Central memory CD8-positive, alpha-beta T cell (primary cell): ENCODE results near the gene ITCH.
A peak's percentile ranks its signal among the peaks of the same experiment; 100 is the strongest.
"Not testable (repeated sequence)": the region's sequence is repeated elsewhere in the genome, so short reads cannot be mapped to it uniquely, and the experiment has no call there.

Experiments
- ATAC-seq: fragments of 150-1000 bp; cut with Tn5 transposase; replicated peaks from 2 replicates; pipeline ENCODE4 v1.10.0; 2022; ENCODE audit warnings: mild to moderate bottlenecking, moderate FRiP score, moderate number of reproducible peaks; ENCODE audit not compliant: poor library complexity, severe bottlenecking; ENCODE audit errors: extremely low read depth
- DNase-seq, 2 donors: peaks; one replicate each; pipeline ENCODE4 v3.0.0; 2021; ENCODE audit warnings: low spot score in 2 of 2
- H3K27ac Mint-ChIP-seq: one replicate; pipeline ENCODE4 v1.8.0; 2022; ENCODE audit warnings: low read depth, mild to moderate bottlenecking, moderate library complexity, mixed read lengths
- H3K27me3 Mint-ChIP-seq: one replicate; pipeline ENCODE4 v1.8.0; 2022; ENCODE audit warnings: mixed read lengths
- H3K36me3 Mint-ChIP-seq: one replicate; pipeline ENCODE4 v1.8.0; 2022; ENCODE audit warnings: mild to moderate bottlenecking, moderate library complexity, mixed read lengths; ENCODE audit not compliant: insufficient read depth
- H3K4me1 Mint-ChIP-seq: one replicate; pipeline ENCODE4 v1.8.0; 2022; ENCODE audit warnings: mixed read lengths
- H3K4me3 Mint-ChIP-seq: one replicate; pipeline ENCODE4 v1.8.0; 2022; ENCODE audit warnings: mild to moderate bottlenecking, moderate library complexity, mixed read lengths
- H3K9me3 Mint-ChIP-seq: one replicate; pipeline ENCODE4 v1.8.0; 2022; ENCODE audit warnings: mixed read lengths

The ITCH gene

GRCh38 chr20:34468951-34469350 is 105.9 kb downstream of the ITCH start:
- Mint-ChIP-seq H3K4me3 (no peak overlapping the region), H3K36me3 (peaks cover 65% of the 10 kb centered on the region), H3K9me3 (no peaks in the 10 kb centered on the region), H3K27ac (peak overlapping the region; percentile 59), H3K27me3 (no peaks in the 10 kb centered on the region), H3K4me1 (peaks cover 19% of the 10 kb centered on the region)
- no peak for ATAC-seq
- DNase-seq: no peak

- no peak overlapping the region for H3K27ac Mint-ChIP-seq
- H3K36me3 Mint-ChIP-seq: peaks cover 53% of the 10 kb centered on the region
- no peaks in the 10 kb centered on the region for H3K27me3 Mint-ChIP-seq
- DNase-seq: no peak
- H3K9me3 Mint-ChIP-seq: no peaks in the 10 kb centered on the region
- no peak for ATAC-seq
- H3K4me3 Mint-ChIP-seq: no peak overlapping the region
- H3K4me1 Mint-ChIP-seq: peaks cover 8% of the 10 kb centered on the region
Measured at GRCh38 chr20:34472246-34472925, 109.3 kb downstream of the ITCH start.

DNA sequence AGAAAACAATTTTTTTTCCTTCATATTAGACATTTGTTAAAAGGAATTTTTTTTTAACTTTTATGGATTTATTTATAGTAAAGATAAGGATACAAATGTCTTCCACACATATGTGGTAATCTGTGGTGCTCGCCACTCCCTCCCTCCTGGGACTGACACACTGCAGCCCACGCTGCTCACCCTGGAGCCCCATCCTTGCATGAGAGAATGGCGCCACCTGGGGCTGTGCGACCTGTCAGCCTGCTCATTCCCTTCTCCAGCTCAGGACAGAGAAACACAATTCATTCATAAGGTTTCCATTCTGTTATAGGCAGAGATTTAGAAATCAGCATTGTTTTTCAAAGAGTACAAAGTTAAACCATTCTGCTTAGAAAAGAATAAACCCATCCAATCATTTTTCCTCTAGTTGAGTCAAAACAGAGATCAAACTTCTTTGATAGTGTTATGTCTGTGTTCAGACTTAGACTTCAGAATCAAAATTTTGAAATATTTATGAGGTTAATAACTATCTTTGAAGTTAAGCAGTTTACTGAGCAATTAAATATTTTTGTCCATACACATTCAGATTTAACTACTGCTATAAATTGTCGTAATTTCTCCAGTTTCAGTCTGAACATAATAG is 110.3 kb downstream of the ITCH start:
- no peak overlapping the region for H3K4me3 Mint-ChIP-seq
- peaks cover 48% of the 10 kb centered on the region for H3K36me3 Mint-ChIP-seq
- no peaks in the 10 kb centered on the region for H3K27me3 Mint-ChIP-seq
- no peaks in the 10 kb centered on the region for H3K9me3 Mint-ChIP-seq
- no peak for ATAC-seq
- DNase-seq: no peak
- peaks cover 8% of the 10 kb centered on the region for H3K4me1 Mint-ChIP-seq
- no peak overlapping the region for H3K27ac Mint-ChIP-seq

- Mint-ChIP-seq H3K9me3 (no peaks in the 10 kb centered on the region), H3K27me3 (no peaks in the 10 kb centered on the region), H3K4me1 (peaks cover 8% of the 10 kb centered on the region), H3K27ac (peak overlapping the region; percentile 12), H3K36me3 (peaks cover 51% of the 10 kb centered on the region), H3K4me3 (no peak overlapping the region)
- ATAC-seq (peak; percentile 40), DNase-seq (no peak)
Measured at GRCh38 chr20:34475979-34476736, 113.1 kb downstream of the ITCH start.

DNA sequence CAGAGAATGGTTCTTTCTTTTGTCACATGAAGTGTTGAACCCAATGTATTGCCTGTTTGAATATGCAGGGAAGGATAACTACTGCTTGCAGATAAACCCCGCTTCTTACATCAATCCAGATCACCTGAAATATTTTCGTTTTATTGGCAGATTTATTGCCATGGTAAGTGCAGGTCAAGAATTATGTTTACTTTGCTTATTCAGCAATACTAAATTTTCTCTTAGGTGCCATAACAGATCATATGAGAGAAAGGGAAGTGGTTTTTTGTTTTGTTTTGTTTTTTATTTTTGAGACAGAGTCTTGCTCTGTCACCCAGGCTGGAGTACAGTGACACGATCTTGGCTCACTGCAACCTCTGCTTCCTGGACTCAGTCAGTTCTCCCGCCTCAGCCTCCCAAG is 116.6 kb downstream of the ITCH start:
- Mint-ChIP-seq H3K4me3 (no peak overlapping the region), H3K4me1 (peaks cover 17% of the 10 kb centered on the region), H3K36me3 (peaks cover 51% of the 10 kb centered on the region), H3K27ac (no peak overlapping the region), H3K27me3 (no peaks in the 10 kb centered on the region), H3K9me3 (no peaks in the 10 kb centered on the region)
- DNase-seq (no peak), ATAC-seq (no peak)

DNA sequence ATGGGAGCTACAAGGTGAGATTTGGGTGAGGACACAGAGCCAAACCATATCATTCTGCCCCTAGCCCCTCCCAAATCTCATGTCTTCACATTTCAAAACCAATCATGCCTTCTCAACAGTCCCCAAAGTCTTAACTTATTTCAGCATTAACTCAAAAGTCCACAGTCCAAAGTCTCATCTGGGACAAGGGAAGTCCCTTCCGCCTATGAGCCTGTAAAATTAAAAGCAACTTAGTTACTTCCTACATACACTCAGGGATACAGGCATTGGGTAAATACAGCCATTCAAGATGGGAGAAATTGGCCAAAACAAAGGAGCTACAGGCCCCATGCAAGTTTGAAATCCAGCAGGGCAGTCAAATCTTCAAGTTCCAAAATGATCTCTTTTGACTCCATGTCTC is 119.1 kb downstream of the ITCH start:
- H3K27me3 Mint-ChIP-seq, DNase-seq, ATAC-seq, H3K9me3 Mint-ChIP-seq, H3K4me3 Mint-ChIP-seq: not testable (repeated sequence)
- H3K36me3 Mint-ChIP-seq: peaks cover 61% of the 10 kb centered on the region
- H3K27ac Mint-ChIP-seq: peak overlapping the region; percentile 29
- H3K4me1 Mint-ChIP-seq: peaks cover 17% of the 10 kb centered on the region

- peaks cover 21% of the 10 kb centered on the region for H3K4me1 Mint-ChIP-seq
- DNase-seq: not testable (repeated sequence)
Measured at GRCh38 chr20:34483585-34484220, 120.6 kb downstream of the ITCH start.

GRCh38 chr20:34485068-34485634 is 122.1 kb downstream of the ITCH start:
- Mint-ChIP-seq H3K36me3 (peaks cover 64% of the 10 kb centered on the region), H3K9me3 (no peaks in the 10 kb centered on the region), H3K4me3 (no peak overlapping the region), H3K27ac (no peak overlapping the region), H3K4me1 (peaks cover 21% of the 10 kb centered on the region), H3K27me3 (no peaks in the 10 kb centered on the region)
- no peak for DNase-seq
- no peak for ATAC-seq

More at GRCh38 chr20:34483585-34484220, 120.6 kb downstream of the ITCH start:
- H3K27ac Mint-ChIP-seq: peak overlapping the region; percentile 12
- ATAC-seq, H3K4me3 Mint-ChIP-seq, H3K27me3 Mint-ChIP-seq, H3K9me3 Mint-ChIP-seq: not testable (repeated sequence)
- H3K36me3 Mint-ChIP-seq: peaks cover 65% of the 10 kb centered on the region

GRCh38 chr20:34491226-34491931 is 128.3 kb downstream of the ITCH start:
- no peak overlapping the region for H3K27ac Mint-ChIP-seq
- DNase-seq: no peak
- no peaks in the 10 kb centered on the region for H3K9me3 Mint-ChIP-seq
- H3K4me1 Mint-ChIP-seq: peaks cover 17% of the 10 kb centered on the region
- peaks cover 62% of the 10 kb centered on the region for H3K36me3 Mint-ChIP-seq
- no peak for ATAC-seq
- no peak overlapping the region for H3K4me3 Mint-ChIP-seq
- H3K27me3 Mint-ChIP-seq: no peaks in the 10 kb centered on the region

GRCh38 chr20:34491932-34492509 is 128.9 kb downstream of the ITCH start:
- Mint-ChIP-seq H3K27me3 (no peaks in the 10 kb centered on the region), H3K4me3 (no peak overlapping the region), H3K9me3 (no peaks in the 10 kb centered on the region), H3K27ac (no peak overlapping the region), H3K36me3 (peaks cover 59% of the 10 kb centered on the region), H3K4me1 (peaks cover 17% of the 10 kb centered on the region)
- DNase-seq (no peak), ATAC-seq (no peak)

DNA sequence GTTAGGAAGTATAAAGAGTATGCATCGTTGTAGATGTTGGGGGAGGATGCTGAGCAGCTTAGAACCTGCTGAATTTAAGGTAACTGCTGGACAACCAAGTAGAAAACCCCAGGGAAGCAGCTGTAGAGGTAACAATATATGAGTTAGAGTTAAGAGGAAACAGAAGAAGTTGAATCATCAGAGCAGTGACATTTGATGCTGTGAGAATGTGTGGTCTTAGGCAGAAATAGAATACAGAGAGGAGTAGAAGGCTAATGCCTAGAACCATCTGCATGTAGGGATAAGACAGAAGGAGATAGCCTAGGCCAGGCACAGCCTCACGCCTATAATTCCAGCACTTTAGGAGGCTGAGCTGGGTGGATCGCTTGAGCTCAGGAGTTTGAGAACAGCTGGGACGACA is 130.6 kb downstream of the ITCH start:
- DNase-seq (no peak), ATAC-seq (no peak)
- H3K4me3 Mint-ChIP-seq: no peak overlapping the region
- no peaks in the 10 kb centered on the region for H3K27me3 Mint-ChIP-seq
- H3K36me3 Mint-ChIP-seq: peaks cover 60% of the 10 kb centered on the region
- peak overlapping the region; percentile 36 for H3K27ac Mint-ChIP-seq
- peaks cover 26% of the 10 kb centered on the region for H3K4me1 Mint-ChIP-seq
- H3K9me3 Mint-ChIP-seq: no peaks in the 10 kb centered on the region
